GM12892 (cell line): ENCODE results near the gene FGF18.

Source experiments
- DNase-seq: peaks from one replicate; pipeline ENCODE4 v3.0.0; 2011; ENCODE audit not compliant: insufficient read length
- FAIRE-seq: peaks from 2 replicates; lab custom pipeline; 2011; peaks lifted over from hg19 to GRCh38; lab: Jason Lieb, UNC
- POLR2A ChIP-seq: IDR thresholded peaks from 2 replicates; pipeline ENCODE4 v1.6.1; 2011; ENCODE audit warnings: low read depth, low read length, control low read depth
- POLR2AphosphoS5 ChIP-seq: IDR thresholded peaks from 2 replicates; pipeline ENCODE4 v1.6.1; 2011; ENCODE audit warnings: low read depth, low read length, control low read depth
- TAF1 ChIP-seq: IDR thresholded peaks from 2 replicates; pipeline ENCODE4 v1.6.1; 2011; ENCODE audit warnings: low read depth, mild to moderate bottlenecking, control low read depth, low read length, borderline replicate concordance

FGF18 gene

DNA sequence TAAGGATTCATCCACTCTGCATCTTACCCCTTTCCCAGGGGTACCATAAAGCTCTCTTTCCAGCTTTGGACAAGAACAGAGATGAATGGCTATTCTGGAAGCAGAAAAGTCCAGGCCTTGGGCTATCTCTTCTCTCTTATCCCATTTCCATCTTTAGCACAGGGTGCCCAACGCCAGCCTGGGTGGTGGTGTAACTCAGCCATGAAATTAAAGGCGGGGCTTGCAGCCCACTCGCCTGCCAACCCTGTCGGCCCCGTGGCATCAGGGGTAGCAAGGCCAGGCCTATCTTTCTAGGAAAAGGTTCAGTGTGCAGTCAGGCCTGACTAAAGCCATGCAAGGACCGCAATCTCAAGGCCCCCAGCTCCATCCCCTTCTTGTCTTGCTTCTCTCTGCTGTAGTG is 78.7 kb downstream of the FGF18 start:
- no peak for FAIRE-seq
- no peak for TF ChIP-seq TAF1
- no peak for TF ChIP-seq POLR2AphosphoS5
- DNase-seq, result no peak

- TF ChIP-seq POLR2AphosphoS5, result no peak
- no peak for TF ChIP-seq TAF1
- TF ChIP-seq POLR2A, result no peak
- DNase-seq (no peak), FAIRE-seq (no peak)
Observed at GRCh38 chr5:171499611-171500010, 80.2 kb downstream of the FGF18 start.

DNA sequence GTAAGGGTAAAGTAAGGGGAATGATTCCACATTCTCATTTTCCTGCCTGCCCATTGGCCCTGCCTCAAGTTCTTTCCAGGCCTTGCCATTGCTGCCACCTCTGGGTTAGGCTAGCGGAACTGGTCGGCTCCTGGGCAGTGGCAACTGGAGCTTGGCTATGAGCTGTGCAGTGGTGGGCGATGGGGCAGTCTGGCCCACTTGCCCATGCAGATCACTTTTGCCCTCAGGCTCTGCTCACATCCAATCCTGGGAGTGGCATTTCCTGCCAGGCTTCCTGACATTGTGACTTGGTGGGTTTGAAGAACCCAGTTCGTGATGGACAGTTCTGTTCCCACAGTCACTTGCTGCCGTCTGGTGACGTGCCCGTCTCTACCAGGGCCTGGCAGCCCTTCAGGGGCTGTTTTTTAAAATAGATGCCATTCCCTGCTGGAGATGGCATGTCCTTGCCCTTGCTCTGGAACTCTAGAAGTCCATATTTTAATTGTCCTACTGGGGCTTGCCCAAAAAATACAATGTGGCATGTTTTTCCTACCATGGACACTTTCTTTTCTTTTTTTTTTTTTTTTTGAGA is 86.1 kb downstream of the FGF18 start:
- no peak for TF ChIP-seq TAF1
- TF ChIP-seq POLR2A, result no peak
- TF ChIP-seq POLR2AphosphoS5, result no peak
- no peak for FAIRE-seq
- DNase-seq, result no peak

GRCh38 chr5:171506951-171507350 is 87.5 kb downstream of the FGF18 start:
- no peak for TF ChIP-seq POLR2AphosphoS5
- no peak for TF ChIP-seq POLR2A
- TF ChIP-seq TAF1, result no peak
- DNase-seq (no peak), FAIRE-seq (no peak)
